Testis (tissue), 2 donors: Measurements from ENCODE around the gene EXOC3L2.

Source experiments
- POLR2A ChIP-seq: fragments of 450-650 bp; IDR thresholded peaks from one replicate; pipeline ENCODE4 v1.6.1; 2017; ENCODE audit warnings: antibody characterized with exemption, mild to moderate bottlenecking, moderate library complexity
- TF ChIP-seq, protein P1 (sequence below), 3 experiments: fragments of 450-650 bp in 2 of 3; fragments of 200-600 bp in 1 of 3; sonication (generic) in 1 of 3; IDR thresholded peaks; one replicate each; pipeline ENCODE4 v1.5.1; 2016 to 2019; ENCODE audit warnings: antibody characterized with exemption in 3 of 3, mild to moderate bottlenecking in 2 of 3, moderate library complexity in 1 of 3

DNA sequence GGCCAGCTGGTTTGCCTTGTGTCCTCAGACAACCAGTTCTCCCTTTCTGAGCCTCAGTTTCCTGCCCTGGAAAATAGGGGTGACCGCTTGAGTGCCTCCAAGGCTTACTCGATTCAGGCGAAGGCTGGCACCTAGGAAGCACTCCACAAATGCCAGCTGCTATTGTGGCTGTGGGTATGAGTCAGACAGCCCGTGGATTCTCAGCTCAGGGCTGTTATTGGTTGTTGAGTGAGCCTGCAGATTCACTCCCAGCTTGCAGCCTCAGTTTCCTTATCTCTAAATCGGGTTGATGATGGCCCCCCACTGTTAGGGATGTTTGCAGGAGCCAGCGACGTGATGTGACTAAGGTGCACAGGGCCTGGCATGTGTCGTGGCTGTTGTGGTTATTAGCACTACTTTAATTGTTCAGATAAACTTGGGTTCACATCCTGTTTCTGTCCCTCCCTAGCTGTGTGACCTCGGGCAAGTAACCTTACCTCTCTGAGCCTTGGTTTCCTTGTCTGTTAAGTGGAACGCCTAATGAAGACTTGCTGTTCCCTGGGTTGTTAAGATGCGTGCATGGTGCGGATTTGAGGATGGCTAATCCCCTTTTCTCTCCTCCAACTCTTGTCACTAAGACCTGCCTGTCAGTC is 8.3 kb upstream of the EXOC3L2 start:
- TF ChIP-seq, protein P1, sequence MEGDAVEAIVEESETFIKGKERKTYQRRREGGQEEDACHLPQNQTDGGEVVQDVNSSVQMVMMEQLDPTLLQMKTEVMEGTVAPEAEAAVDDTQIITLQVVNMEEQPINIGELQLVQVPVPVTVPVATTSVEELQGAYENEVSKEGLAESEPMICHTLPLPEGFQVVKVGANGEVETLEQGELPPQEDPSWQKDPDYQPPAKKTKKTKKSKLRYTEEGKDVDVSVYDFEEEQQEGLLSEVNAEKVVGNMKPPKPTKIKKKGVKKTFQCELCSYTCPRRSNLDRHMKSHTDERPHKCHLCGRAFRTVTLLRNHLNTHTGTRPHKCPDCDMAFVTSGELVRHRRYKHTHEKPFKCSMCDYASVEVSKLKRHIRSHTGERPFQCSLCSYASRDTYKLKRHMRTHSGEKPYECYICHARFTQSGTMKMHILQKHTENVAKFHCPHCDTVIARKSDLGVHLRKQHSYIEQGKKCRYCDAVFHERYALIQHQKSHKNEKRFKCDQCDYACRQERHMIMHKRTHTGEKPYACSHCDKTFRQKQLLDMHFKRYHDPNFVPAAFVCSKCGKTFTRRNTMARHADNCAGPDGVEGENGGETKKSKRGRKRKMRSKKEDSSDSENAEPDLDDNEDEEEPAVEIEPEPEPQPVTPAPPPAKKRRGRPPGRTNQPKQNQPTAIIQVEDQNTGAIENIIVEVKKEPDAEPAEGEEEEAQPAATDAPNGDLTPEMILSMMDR (IDR thresholded peaks at IDR 0.05) = no peak
- no peak for TF ChIP-seq POLR2A
